ENCODE data around the gene TNFSF8.

Gene TNFSF8, protein sequence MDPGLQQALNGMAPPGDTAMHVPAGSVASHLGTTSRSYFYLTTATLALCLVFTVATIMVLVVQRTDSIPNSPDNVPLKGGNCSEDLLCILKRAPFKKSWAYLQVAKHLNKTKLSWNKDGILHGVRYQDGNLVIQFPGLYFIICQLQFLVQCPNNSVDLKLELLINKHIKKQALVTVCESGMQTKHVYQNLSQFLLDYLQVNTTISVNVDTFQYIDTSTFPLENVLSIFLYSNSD

DNA sequence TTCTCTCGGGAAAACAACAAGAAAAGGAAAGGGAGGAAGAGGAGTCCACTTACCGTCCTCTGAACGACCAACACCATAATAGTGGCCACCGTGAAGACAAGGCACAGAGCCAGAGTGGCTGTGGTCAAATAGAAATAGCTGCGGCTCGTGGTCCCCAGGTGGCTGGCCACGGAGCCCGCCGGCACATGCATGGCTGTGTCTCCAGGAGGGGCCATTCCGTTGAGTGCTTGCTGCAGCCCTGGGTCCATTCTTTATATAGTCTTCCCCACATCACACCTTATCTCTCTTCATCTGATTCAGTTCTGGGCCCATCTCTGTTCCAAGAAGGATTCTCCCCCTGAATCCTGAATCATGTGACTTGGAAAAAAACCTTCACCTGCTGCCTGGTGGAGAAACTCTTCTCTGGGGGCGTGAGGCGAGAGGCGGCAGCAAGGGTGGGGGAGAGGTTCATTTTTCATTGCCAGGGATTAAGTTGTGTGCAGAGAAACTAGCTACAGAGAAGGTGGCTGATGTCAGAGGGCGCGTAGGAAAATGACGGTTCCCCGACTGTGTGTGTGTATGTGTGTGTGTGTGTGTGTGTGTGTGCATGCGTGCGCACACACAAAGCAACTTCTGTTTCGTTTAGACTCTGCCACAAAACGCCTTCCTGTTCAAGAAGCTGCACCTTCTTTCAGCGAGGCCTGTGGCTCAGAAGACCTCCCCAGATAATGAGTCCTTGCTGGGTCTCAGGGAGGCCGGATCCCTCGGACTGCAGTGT lies at the start of gene TNFSF8:
Gene TNFSF8 (minus strand): TSS at position 536 of the 757 bp plus-strand sequence. CDS start 288 bp downstream, at position 248.
- no peak for ATAC-seq
- no peak for TF ChIP-seq CSDC2 (CRISPR knock-in tag; IDR thresholded peaks at IDR 0.05)
- no peak for TF ChIP-seq PPARA (CRISPR knock-in tag; IDR thresholded peaks at IDR 0.05; ENCODE audit: borderline replicate concordance)
- TF ChIP-seq, protein P1, sequence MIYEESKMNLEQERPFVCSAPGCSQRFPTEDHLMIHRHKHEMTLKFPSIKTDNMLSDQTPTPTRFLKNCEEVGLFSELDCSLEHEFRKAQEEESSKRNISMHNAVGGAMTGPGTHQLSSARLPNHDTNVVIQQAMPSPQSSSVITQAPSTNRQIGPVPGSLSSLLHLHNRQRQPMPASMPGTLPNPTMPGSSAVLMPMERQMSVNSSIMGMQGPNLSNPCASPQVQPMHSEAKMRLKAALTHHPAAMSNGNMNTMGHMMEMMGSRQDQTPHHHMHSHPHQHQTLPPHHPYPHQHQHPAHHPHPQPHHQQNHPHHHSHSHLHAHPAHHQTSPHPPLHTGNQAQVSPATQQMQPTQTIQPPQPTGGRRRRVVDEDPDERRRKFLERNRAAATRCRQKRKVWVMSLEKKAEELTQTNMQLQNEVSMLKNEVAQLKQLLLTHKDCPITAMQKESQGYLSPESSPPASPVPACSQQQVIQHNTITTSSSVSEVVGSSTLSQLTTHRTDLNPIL (CRISPR knock-in tag; IDR thresholded peaks at IDR 0.05; ENCODE audit: low read depth), result no peak
- no peak for TF ChIP-seq ZNF70 (CRISPR knock-in tag; IDR thresholded peaks at IDR 0.05)
- TF ChIP-seq, protein P2, sequence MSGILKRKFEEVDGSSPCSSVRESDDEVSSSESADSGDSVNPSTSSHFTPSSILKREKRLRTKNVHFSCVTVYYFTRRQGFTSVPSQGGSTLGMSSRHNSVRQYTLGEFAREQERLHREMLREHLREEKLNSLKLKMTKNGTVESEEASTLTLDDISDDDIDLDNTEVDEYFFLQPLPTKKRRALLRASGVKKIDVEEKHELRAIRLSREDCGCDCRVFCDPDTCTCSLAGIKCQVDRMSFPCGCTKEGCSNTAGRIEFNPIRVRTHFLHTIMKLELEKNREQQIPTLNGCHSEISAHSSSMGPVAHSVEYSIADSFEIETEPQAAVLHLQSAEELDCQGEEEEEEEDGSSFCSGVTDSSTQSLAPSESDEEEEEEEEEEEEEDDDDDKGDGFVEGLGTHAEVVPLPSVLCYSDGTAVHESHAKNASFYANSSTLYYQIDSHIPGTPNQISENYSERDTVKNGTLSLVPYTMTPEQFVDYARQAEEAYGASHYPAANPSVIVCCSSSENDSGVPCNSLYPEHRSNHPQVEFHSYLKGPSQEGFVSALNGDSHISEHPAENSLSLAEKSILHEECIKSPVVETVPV (CRISPR knock-in tag; IDR thresholded peaks at IDR 0.05), result no peak
- TF ChIP-seq ZFP3 (CRISPR knock-in tag; IDR thresholded peaks at IDR 0.05), result no peak
- no peak for TF ChIP-seq GLIS3 (CRISPR knock-in tag; IDR thresholded peaks at IDR 0.05)
- no peak for TF ChIP-seq BACH2 (CRISPR knock-in tag; IDR thresholded peaks at IDR 0.05; ENCODE audit: borderline replicate concordance)
- no peak for TF ChIP-seq TCF4 (CRISPR knock-in tag; IDR thresholded peaks at IDR 0.05; ENCODE audit: borderline replicate concordance)

DNA sequence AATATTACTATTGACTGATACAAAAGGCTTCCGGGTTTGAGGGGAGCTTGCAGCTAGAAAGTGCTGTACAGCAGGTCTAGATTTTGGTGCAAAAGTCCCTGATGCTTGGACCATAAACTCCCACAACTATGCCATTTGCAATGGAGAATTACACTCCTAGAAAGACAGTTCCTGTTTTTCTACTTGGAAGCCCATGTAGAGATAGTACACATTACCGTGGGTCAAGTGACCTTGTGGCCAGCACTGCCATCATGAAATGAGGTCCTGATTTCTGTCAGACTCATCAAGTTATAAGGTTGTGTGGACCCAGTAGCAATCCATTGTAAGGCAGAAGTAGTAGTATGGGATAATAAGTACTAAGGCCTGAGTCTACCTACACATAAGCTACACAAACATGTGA lies 42.8 kb upstream of the TNFSF8 start:
- no peak for ATAC-seq
- no peak for TF ChIP-seq PPARA (CRISPR knock-in tag; IDR thresholded peaks at IDR 0.05; ENCODE audit: borderline replicate concordance)
- TF ChIP-seq ZNF70 (CRISPR knock-in tag; IDR thresholded peaks at IDR 0.05), result no peak
- TF ChIP-seq, protein P2 (CRISPR knock-in tag; IDR thresholded peaks at IDR 0.05), result no peak
- no peak for TF ChIP-seq ESRRG (CRISPR knock-in tag; IDR thresholded peaks at IDR 0.05)
- no peak for TF ChIP-seq ZNF565 (CRISPR knock-in tag; conservative IDR thresholded peaks at IDR 0.05; ENCODE audit: low read depth)
- no peak for TF ChIP-seq ARNTL (CRISPR knock-in tag; IDR thresholded peaks at IDR 0.05; ENCODE audit: borderline replicate concordance, low read depth)
- TF ChIP-seq, protein P3, sequence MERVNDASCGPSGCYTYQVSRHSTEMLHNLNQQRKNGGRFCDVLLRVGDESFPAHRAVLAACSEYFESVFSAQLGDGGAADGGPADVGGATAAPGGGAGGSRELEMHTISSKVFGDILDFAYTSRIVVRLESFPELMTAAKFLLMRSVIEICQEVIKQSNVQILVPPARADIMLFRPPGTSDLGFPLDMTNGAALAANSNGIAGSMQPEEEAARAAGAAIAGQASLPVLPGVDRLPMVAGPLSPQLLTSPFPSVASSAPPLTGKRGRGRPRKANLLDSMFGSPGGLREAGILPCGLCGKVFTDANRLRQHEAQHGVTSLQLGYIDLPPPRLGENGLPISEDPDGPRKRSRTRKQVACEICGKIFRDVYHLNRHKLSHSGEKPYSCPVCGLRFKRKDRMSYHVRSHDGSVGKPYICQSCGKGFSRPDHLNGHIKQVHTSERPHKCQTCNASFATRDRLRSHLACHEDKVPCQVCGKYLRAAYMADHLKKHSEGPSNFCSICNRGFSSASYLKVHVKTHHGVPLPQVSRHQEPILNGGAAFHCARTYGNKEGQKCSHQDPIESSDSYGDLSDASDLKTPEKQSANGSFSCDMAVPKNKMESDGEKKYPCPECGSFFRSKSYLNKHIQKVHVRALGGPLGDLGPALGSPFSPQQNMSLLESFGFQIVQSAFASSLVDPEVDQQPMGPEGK (CRISPR knock-in tag; IDR thresholded peaks at IDR 0.05; ENCODE audit: borderline replicate concordance), result no peak
- TF ChIP-seq, protein P4, sequence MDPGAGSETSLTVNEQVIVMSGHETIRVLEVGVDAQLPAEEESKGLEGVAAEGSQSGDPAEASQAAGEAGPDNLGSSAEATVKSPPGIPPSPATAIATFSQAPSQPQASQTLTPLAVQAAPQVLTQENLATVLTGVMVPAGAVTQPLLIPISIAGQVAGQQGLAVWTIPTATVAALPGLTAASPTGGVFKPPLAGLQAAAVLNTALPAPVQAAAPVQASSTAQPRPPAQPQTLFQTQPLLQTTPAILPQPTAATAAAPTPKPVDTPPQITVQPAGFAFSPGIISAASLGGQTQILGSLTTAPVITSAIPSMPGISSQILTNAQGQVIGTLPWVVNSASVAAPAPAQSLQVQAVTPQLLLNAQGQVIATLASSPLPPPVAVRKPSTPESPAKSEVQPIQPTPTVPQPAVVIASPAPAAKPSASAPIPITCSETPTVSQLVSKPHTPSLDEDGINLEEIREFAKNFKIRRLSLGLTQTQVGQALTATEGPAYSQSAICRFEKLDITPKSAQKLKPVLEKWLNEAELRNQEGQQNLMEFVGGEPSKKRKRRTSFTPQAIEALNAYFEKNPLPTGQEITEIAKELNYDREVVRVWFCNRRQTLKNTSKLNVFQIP (CRISPR knock-in tag; IDR thresholded peaks at IDR 0.05; ENCODE audit: borderline replicate concordance, low read depth), result no peak
- TF ChIP-seq ZC3H10 (CRISPR knock-in tag; IDR thresholded peaks at IDR 0.05), result no peak

DNA sequence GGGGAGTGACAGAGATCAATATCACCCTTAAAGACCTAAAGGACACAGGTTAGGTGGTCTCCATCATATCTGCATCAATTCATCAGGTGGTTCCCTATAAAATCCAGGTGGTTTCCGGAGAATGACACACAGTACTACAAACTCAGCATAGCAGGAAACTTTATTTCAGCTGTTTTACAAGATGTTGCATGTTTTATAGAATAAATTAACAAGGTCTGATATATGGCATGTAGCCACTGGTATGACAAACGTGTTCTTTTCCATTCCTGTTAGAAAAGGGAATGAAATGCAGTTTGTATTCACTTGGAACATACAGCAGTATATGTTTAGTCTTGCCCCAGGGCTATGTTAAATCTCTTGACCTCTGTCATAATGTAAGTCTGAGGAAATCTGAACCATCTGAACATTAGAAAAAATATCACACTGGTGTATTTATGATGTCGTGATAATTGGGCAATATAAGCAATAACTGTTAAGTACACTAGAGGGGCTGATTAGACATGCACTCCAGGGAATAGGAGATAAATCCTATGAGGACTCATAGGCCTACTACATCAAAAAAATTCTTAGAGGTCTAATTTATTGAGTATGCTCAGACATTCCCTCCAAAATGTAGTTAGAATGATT lies 42.2 kb upstream of the TNFSF8 start:
- no peak for ATAC-seq
- TF ChIP-seq ZC3H10 (CRISPR knock-in tag; IDR thresholded peaks at IDR 0.05), result no peak
- no peak for TF ChIP-seq SNAI2 (CRISPR knock-in tag; IDR thresholded peaks at IDR 0.05)
- no peak for TF ChIP-seq CSDC2 (CRISPR knock-in tag; IDR thresholded peaks at IDR 0.05)
- no peak for TF ChIP-seq RARB (CRISPR knock-in tag; IDR thresholded peaks at IDR 0.05)
- TF ChIP-seq, protein P2 (CRISPR knock-in tag; IDR thresholded peaks at IDR 0.05), result no peak
- no peak for TF ChIP-seq BACH2 (CRISPR knock-in tag; IDR thresholded peaks at IDR 0.05; ENCODE audit: borderline replicate concordance)
- TF ChIP-seq, protein P5, sequence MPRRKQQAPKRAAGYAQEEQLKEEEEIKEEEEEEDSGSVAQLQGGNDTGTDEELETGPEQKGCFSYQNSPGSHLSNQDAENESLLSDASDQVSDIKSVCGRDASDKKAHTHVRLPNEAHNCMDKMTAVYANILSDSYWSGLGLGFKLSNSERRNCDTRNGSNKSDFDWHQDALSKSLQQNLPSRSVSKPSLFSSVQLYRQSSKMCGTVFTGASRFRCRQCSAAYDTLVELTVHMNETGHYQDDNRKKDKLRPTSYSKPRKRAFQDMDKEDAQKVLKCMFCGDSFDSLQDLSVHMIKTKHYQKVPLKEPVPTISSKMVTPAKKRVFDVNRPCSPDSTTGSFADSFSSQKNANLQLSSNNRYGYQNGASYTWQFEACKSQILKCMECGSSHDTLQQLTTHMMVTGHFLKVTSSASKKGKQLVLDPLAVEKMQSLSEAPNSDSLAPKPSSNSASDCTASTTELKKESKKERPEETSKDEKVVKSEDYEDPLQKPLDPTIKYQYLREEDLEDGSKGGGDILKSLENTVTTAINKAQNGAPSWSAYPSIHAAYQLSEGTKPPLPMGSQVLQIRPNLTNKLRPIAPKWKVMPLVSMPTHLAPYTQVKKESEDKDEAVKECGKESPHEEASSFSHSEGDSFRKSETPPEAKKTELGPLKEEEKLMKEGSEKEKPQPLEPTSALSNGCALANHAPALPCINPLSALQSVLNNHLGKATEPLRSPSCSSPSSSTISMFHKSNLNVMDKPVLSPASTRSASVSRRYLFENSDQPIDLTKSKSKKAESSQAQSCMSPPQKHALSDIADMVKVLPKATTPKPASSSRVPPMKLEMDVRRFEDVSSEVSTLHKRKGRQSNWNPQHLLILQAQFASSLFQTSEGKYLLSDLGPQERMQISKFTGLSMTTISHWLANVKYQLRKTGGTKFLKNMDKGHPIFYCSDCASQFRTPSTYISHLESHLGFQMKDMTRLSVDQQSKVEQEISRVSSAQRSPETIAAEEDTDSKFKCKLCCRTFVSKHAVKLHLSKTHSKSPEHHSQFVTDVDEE (CRISPR knock-in tag; IDR thresholded peaks at IDR 0.05), result no peak
- TF ChIP-seq OSR1 (CRISPR knock-in tag; IDR thresholded peaks at IDR 0.05), result no peak
- no peak for TF ChIP-seq ESRRG (CRISPR knock-in tag; IDR thresholded peaks at IDR 0.05)
- TF ChIP-seq ZNF70 (CRISPR knock-in tag; IDR thresholded peaks at IDR 0.05), result no peak
- TF ChIP-seq, protein P3 (CRISPR knock-in tag; IDR thresholded peaks at IDR 0.05; ENCODE audit: borderline replicate concordance), result no peak
- TF ChIP-seq ARNTL (CRISPR knock-in tag; IDR thresholded peaks at IDR 0.05; ENCODE audit: borderline replicate concordance, low read depth), result no peak
- TF ChIP-seq ZFP30 (CRISPR knock-in tag; IDR thresholded peaks at IDR 0.05), result no peak
